H9 (cell line): ENCODE data around the gene FERMT2. TPM values are rescaled to one million over a fixed set of nuclear protein-coding genes. Genes with fewer than 3 reads are reported as not detected.

ENCODE experiments used
- DNase-seq: peaks from one replicate; pipeline ENCODE4 v3.0.0-alpha.2; 2017
- H2AFZ ChIP-seq: one replicate; pipeline ENCODE4 v1.6.1; 2013; ENCODE audit warnings: mild to moderate bottlenecking, low read length, control low read depth, moderate library complexity
- H2AK5ac ChIP-seq: 2 replicates; pipeline ENCODE4 v1.6.1; 2013; ENCODE audit warnings: low read length, control low read depth, mixed read lengths; ENCODE audit not compliant: insufficient read length
- H2BK120ac ChIP-seq: one replicate; pipeline ENCODE4 v1.6.1; 2013; ENCODE audit warnings: low read depth, mild to moderate bottlenecking, low read length, control low read depth, inconsistent platforms; ENCODE audit not compliant: poor library complexity, severe bottlenecking
- H2BK12ac ChIP-seq: 2 replicates; pipeline ENCODE4 v1.6.1; 2013; ENCODE audit warnings: low read length, control low read depth, mixed read lengths, low read depth; ENCODE audit not compliant: insufficient read length
- H2BK15ac ChIP-seq: 2 replicates; pipeline ENCODE4 v1.6.1; 2013; ENCODE audit warnings: low read depth, low read length, control low read depth
- H2BK20ac ChIP-seq: one replicate; pipeline ENCODE4 v1.6.1; 2013; ENCODE audit warnings: low read depth, mild to moderate bottlenecking, low read length, control low read depth, inconsistent platforms; ENCODE audit not compliant: poor library complexity, severe bottlenecking
- H2BK5ac ChIP-seq: 2 replicates; pipeline ENCODE4 v1.6.1; 2013; ENCODE audit warnings: low read length, control low read depth, mixed read lengths; ENCODE audit not compliant: insufficient read length
- H3K14ac ChIP-seq: 2 replicates; pipeline ENCODE4 v1.6.1; 2013; ENCODE audit warnings: low read length, control low read depth; ENCODE audit not compliant: insufficient read depth
- H3K18ac ChIP-seq: 2 replicates; pipeline ENCODE4 v1.6.1; 2013; ENCODE audit warnings: low read depth, mild to moderate bottlenecking, mixed read lengths, low read length, control low read depth; ENCODE audit not compliant: insufficient read length
- H3K23ac ChIP-seq: 2 replicates; pipeline ENCODE4 v1.6.1; 2013; ENCODE audit warnings: low read length, control low read depth, mixed read lengths, low read depth; ENCODE audit not compliant: insufficient read length
- H3K23me2 ChIP-seq: 2 replicates; pipeline ENCODE4 v1.6.1; 2013; ENCODE audit warnings: low read depth, mild to moderate bottlenecking, mixed read lengths, low read length, control low read depth; ENCODE audit not compliant: insufficient read length, poor library complexity, severe bottlenecking
- H3K27ac ChIP-seq: 2 replicates; pipeline ENCODE4 v1.5.1; 2013; ENCODE audit warnings: low read length, control low read depth, mixed read lengths, low read depth; ENCODE audit not compliant: insufficient read length
- H3K27me3 ChIP-seq: 2 replicates; pipeline ENCODE4 v1.6.1; 2013; ENCODE audit warnings: low read length, control low read depth, inconsistent platforms; ENCODE audit not compliant: insufficient read depth
- H3K4ac ChIP-seq: 2 replicates; pipeline ENCODE4 v1.6.1; 2013; ENCODE audit warnings: low read depth, mild to moderate bottlenecking, control low read depth, inconsistent platforms, low read length, moderate library complexity
- H3K4me1 ChIP-seq: 2 replicates; pipeline ENCODE4 v1.6.1; 2013; ENCODE audit warnings: low read length, control low read depth, inconsistent platforms; ENCODE audit not compliant: insufficient read depth
- H3K4me2 ChIP-seq: 2 replicates; pipeline ENCODE4 v1.6.1; 2013; ENCODE audit warnings: low read length, control low read depth, mixed read lengths; ENCODE audit not compliant: insufficient read length, insufficient read depth
- H3K56ac ChIP-seq: 2 replicates; pipeline ENCODE4 v1.6.1; 2013; ENCODE audit warnings: low read depth, mild to moderate bottlenecking, mixed read lengths, low read length, control low read depth; ENCODE audit not compliant: insufficient read length
- H3K79me1 ChIP-seq: 2 replicates; pipeline ENCODE4 v1.6.1; 2013; ENCODE audit warnings: low read depth, mild to moderate bottlenecking, moderate library complexity, low read length, control low read depth, inconsistent platforms; ENCODE audit not compliant: insufficient read depth, poor library complexity, severe bottlenecking
- H3K79me2 ChIP-seq: 2 replicates; pipeline ENCODE4 v1.6.1; 2013; ENCODE audit warnings: low read length, control low read depth, inconsistent platforms; ENCODE audit not compliant: insufficient read depth
- H3K9ac ChIP-seq: 2 replicates; pipeline ENCODE4 v1.6.1; 2013; ENCODE audit warnings: low read length, control low read depth, mixed read lengths; ENCODE audit not compliant: insufficient read length; ENCODE audit errors: extremely low read depth
- H3K9me3 ChIP-seq: one replicate; pipeline ENCODE4 v1.6.1; 2013; ENCODE audit warnings: low read depth, low read length, inconsistent platforms; ENCODE audit not compliant: control insufficient read depth
- H3T11ph ChIP-seq: one replicate; pipeline ENCODE4 v1.6.1; 2013; ENCODE audit warnings: mild to moderate bottlenecking, low read length, control low read depth, inconsistent platforms
- H4K20me1 ChIP-seq: one replicate; pipeline ENCODE4 v1.6.1; 2013; ENCODE audit not compliant: control insufficient read depth, insufficient read length, insufficient read depth
- H4K5ac ChIP-seq: 2 replicates; pipeline ENCODE4 v1.6.1; 2013; ENCODE audit warnings: low read depth, mild to moderate bottlenecking, mixed read lengths, low read length, control low read depth; ENCODE audit not compliant: insufficient read length
- H4K8ac ChIP-seq: replicated peaks from 2 replicates; pipeline ENCODE4 v1.6.1; 2013; ENCODE audit warnings: low read length, control low read depth, mixed read lengths, low read depth; ENCODE audit not compliant: insufficient read length
- H4K91ac ChIP-seq: 2 replicates; pipeline ENCODE4 v1.6.1; 2013; ENCODE audit warnings: low read depth, mild to moderate bottlenecking, moderate library complexity, mixed read lengths, low read length, control low read depth; ENCODE audit not compliant: insufficient read length
- H3K27ac Mint-ChIP-seq, 3 experiments: 2 replicates in 2 of 3; 3 replicates in 1 of 3; pipeline ENCODE4 v1.8.0; 2020 to 2021; ENCODE audit warnings: mixed read lengths in 3 of 3, mild to moderate bottlenecking in 1 of 3, moderate library complexity in 1 of 3
- H3K27me3 Mint-ChIP-seq: 2 replicates; pipeline ENCODE4 v1.8.0; 2021; ENCODE audit warnings: low read depth, mild to moderate bottlenecking, moderate library complexity, mixed read lengths
- H3K36me3 Mint-ChIP-seq, 3 experiments: 2 replicates in 2 of 3; 3 replicates in 1 of 3; pipeline ENCODE4 v1.8.0; 2020 to 2021; ENCODE audit warnings: low read depth in 3 of 3, mixed read lengths in 3 of 3; ENCODE audit not compliant: insufficient read depth in 1 of 3
- H3K4me1 Mint-ChIP-seq, 2 experiments: 2 replicates each; pipeline ENCODE4 v1.8.0; 2020; ENCODE audit warnings: mixed read lengths in 2 of 2
- H3K4me3 Mint-ChIP-seq, 2 experiments: 2 replicates in 1 of 2; 3 replicates in 1 of 2; pipeline ENCODE4 v1.8.0; 2020 to 2021; ENCODE audit warnings: mild to moderate bottlenecking in 2 of 2, mixed read lengths in 2 of 2, moderate library complexity in 1 of 2
- H3K9me3 Mint-ChIP-seq, 2 experiments: 2 replicates in 1 of 2; 3 replicates in 1 of 2; pipeline ENCODE4 v1.8.0; 2020; ENCODE audit warnings: mild to moderate bottlenecking in 2 of 2, mixed read lengths in 2 of 2, moderate library complexity in 1 of 2
- CTCF ChIP-seq: fragments of 200-600 bp; sonication (generic); conservative IDR thresholded peaks from 3 replicates; pipeline ENCODE4 v1.8.0; 2021; ENCODE audit warnings: antibody characterized with exemption, mild to moderate bottlenecking
- WGBS: extraction: QIAGEN DNeasy Blood & Tissue Kit; methylation state at CpG from one replicate; pipeline ENCODE4 v1.1.7; 2013; ENCODE audit warnings: missing lambda C conversion rate, low lambda C conversion rate, mixed read lengths; ENCODE audit not compliant: insufficient read length; ENCODE audit errors: extremely low coverage; 5-methylcytosine and 5-hydroxymethylcytosine counted together
- total RNA-seq: library from RNA; stranded (reverse); gene quantifications from 2 replicates; pipeline ENCODE4 v1.2.1, GENCODE V29; 2021

The FERMT2 gene
- total RNA-seq, 1 experiment from 2014 or later = 128 TPM

- no peaks in the 10 kb centered on the region for H3K9me3 ChIP-seq
- no peak overlapping the region for H3K4ac ChIP-seq
- H2BK5ac ChIP-seq = no peak overlapping the region
- no peak overlapping the region for H2AFZ ChIP-seq
- H3K14ac ChIP-seq = no peak overlapping the region
- no peak overlapping the region for H2BK12ac ChIP-seq
- H3K23ac ChIP-seq = no peak overlapping the region
- TF ChIP-seq CTCF = no peak
- no CpG with 5 or more reads among the region's 4 CpGs for WGBS
- H3K9ac ChIP-seq = no peak overlapping the region
- H3K27ac ChIP-seq = no peak overlapping the region
- H4K91ac ChIP-seq = no peak overlapping the region
- DNase-seq = no peak
- Mint-ChIP-seq H3K4me3 (no peak overlapping the region), H3K27me3 (no peaks in the 10 kb centered on the region), H3K4me1 (peaks cover 16 to 19% of the 10 kb centered on the region in 2 experiments), H3K27ac (no peak overlapping the region), H3K36me3 (no peaks in the 10 kb centered on the region), H3K9me3 (no peaks in the 10 kb centered on the region)
- no peak overlapping the region for H2AK5ac ChIP-seq
- H3K79me2 ChIP-seq = no peaks in the 10 kb centered on the region
- no peaks in the 10 kb centered on the region for H3K79me1 ChIP-seq
- no peak overlapping the region for H2BK120ac ChIP-seq
- no peak overlapping the region for H4K8ac ChIP-seq
- H3K18ac ChIP-seq = no peak overlapping the region
- no peaks in the 10 kb centered on the region for H4K20me1 ChIP-seq
- no peak overlapping the region for H2BK15ac ChIP-seq
- H3K56ac ChIP-seq = no peak overlapping the region
- no peak overlapping the region for H3K4me2 ChIP-seq
- H3K4me1 ChIP-seq = no peaks in the 10 kb centered on the region
- no peaks in the 10 kb centered on the region for H3K27me3 ChIP-seq
- H2BK20ac ChIP-seq = no peak overlapping the region
- H3T11ph ChIP-seq = no peak overlapping the region
- H4K5ac ChIP-seq = no peak overlapping the region
- no peaks in the 10 kb centered on the region for H3K23me2 ChIP-seq
Measured at GRCh38 chr14:52825085-52825484, 125.8 kb downstream of the FERMT2 start.
